GM21786 (cell line): ENCODE measurements around the gene PLOD3.
"Not testable (repeated sequence)": the region's sequence is repeated elsewhere in the genome, so short reads cannot be mapped to it uniquely, and the experiment has no call there.

ENCODE experiments used
- ATAC-seq: cut with Tn5 transposase; IDR thresholded peaks from one replicate; pipeline ENCODE4 v1.9.1; 2021; ENCODE audit not compliant: unreplicated experiment

The PLOD3 gene

DNA sequence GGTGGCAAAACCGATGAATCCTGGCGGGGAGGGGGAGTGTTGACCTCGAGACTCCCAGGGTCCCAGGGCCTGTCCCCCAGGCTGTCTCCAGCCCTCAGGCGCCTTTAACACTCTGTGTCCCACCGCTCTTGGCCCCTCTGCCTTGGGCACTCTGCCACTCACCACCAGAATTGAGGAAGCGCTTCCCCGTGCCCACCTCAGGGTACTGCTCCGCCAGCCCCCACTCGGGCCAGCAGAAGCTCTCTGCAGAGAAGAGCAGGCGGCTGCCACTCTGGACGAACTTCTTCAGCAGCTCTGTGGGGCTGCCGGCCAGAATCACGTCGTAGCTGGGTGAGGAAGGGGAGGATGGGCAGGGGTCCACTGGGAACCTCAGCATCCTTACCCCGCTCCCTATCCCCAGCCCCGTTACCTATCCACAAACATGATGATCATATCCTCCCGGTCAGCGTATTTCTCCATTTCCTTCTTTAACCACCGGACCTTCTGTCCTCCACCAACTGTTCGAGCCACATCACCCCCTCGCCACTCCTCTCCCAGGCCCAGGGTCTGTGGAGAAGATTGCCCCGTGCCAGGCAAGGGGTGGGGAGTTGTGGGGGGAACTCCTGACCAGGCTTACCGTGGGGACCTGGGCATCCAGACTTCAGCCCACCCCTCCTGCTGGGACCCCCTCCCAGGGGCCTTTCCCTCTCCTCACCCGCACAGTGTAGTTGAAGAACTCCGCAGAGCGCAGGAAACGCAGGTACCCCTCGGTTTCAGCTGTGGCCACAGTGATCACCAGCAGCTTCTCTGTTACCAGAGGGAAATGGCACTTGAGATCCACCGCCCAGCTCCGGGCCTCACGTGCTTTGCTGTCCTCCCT, 1.2 kb downstream of the PLOD3 start:
- ATAC-seq, result no peak

DNA sequence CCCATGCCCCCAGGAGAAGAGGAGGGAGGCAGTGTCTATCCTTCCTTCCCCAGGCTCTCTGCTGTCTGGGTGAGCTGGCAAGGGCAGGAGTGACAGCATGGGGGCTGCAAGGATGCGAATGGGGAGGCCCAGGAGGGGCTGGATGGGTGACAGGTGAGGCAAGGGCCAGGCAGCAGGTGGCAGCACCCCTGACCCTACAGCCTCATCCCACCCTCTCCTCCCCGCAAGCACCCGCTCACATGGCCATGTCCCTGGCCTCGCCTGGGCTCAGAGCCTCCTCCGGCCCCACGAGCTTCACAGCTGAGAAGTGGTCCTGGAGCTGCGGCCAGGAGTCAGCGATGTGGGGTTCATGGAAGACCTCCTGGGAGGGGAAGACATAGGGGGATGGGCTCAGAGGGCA, 5.4 kb downstream of the PLOD3 start:
- no peak for ATAC-seq

DNA sequence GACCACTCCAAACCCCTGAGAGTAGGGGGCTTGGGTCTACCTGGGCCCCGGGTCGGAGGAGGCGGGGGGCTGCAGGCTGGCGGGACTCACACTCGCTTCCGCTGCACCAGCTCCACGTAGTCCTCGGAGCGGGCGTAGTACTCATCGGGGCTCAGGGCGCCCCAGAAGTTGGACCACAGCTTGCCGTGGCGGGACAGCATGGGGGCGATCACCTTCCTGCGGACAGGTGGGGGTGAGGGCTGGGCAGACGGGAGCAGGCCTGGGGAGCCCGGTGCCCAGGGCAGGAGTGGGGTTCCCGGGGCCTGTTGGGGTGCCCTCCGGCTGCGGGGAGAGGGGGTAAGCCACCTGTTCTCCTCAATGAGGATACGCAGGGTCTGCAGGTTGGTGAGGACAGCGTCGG, 5.9 kb downstream of the PLOD3 start:
- no peak for ATAC-seq

DNA sequence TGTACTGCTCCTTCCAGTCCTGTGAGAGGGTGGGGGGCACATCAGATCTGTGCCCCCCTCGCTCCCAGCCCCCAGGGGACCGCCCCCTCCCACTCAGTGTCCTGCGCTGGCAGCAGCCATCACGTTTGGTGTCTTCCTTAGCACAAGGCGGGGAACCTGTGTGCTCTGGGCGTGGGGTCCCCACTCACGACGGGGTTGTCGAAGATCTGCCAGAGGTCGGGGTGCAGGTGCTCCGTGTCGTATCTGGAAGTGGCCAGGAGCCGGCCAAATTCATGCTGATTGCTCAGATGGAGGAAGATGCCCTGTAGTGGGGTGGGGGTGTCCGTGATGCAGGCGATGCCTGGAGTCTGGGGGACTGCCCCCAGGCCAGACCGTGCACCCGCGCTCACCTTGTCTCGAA, 7.2 kb downstream of the PLOD3 start:
- no peak for ATAC-seq

DNA sequence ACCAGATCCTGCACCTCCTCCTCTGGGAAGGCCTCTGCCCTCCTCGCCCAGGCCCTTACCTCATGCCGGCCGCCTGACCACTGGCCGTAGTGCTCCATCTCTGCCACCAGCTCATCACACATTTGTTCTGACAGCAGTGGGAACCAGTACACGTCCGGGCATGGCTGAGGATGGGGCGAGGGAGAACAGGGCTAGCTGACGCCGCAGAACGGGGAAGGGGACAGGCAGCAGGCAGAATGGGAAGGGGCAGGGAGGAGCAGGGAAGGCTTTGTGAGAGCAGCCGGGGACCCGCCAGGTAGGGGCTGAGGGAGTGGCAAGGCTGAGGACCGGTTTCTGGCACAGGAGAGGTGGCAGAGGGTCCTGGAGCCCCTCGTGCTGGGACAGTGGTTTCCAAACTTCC, 8.6 kb downstream of the PLOD3 start:
- no peak for ATAC-seq

DNA sequence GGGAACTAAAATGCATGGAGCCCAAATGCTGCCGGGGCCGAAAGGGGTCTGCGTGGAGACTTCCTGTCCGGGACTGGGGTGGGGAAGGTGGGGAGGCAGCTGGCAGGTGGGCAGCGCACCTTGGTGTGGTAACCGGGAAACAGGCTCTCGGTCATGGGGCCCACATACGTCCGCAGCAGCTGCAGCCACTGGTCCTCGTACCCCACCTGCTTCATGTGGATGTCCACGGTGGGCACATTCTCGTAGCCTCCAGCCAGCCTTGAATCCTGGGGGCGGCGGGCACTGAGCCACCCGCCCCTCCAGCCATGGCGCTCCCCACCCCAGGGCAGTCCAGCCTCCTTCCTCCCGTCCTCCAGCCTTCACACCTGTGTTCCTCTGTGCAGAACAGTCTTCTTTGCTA, 9.9 kb downstream of the PLOD3 start:
- ATAC-seq, result no peak

- ATAC-seq, result no peak
Observed at GRCh38 chr7:101206665-101207042, 10.7 kb downstream of the PLOD3 start.

GRCh38 chr7:101205901-101206664, 11.3 kb downstream of the PLOD3 start:
- no peak for ATAC-seq

- not testable (repeated sequence) for ATAC-seq
Observed at GRCh38 chr7:101203740-101204738, 13.3 kb downstream of the PLOD3 start.

DNA sequence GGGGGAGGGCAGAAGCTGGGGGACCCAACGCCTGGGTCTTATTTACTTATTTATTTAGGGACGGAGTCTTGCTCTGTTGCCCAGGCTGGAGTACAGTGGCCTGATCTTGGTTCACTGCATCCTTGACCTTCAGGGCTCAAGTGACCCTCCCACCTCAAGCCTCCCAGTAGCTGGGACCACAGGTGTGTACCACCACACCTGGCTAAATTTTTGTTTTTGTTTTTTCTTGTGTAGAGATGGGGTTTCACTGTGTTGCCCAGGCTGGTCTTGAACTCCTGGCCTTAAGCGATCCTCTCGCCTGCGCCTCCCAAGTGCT, 14.8 kb downstream of the PLOD3 start:
- no peak for ATAC-seq

GRCh38 chr7:101201695-101202602, 15.4 kb downstream of the PLOD3 start:
- ATAC-seq, result no peak

GRCh38 chr7:101200862-101201599, 16.4 kb downstream of the PLOD3 start, which contains the start of gene MOGAT3:
MOGAT3 (minus strand) TSS chr7:101201036; CDS start chr7:101200854, 182 bp downstream.
- no peak for ATAC-seq

DNA sequence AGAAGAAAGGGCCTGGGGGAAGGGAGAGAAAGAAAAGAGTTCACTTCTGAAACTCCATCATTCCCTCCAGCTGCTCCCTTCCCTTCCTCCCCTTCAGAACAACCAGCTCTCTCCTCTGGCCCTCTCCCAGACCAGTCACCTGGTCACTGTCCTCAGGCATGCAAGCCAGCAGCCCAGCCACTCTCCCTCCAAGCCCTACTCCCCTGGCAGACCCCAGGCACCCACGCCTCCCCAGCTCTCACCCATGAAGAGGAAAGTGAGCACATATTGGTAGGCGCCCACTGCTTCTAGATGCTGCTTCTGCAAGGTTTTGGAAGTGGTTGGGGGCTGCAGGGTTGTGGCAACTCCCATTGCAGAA, 16.9 kb downstream of the PLOD3 start:
- ATAC-seq, result no peak

DNA sequence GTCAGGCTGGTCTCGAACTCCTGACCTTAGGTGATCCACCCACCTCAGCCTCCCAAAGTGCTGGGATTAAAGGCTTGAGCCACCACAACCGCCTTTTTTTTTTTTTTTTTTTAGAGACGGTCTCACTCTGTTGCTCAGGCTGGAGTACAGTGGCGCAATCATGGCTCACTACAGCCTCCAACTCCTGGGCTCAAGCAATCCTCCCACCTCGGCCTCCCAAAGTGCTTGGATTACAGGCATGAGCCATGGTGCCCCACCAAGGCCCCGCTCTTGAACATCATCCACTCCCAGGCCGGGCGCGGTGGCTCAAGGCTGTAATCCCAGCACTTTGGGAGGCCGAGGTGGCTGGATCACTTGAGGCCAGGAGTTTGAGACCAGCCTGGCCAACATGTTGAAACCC, 17.9 kb downstream of the PLOD3 start:
- ATAC-seq, result not testable (repeated sequence)

- no peak for ATAC-seq
Observed at GRCh38 chr7:101198476-101198875, 18.9 kb downstream of the PLOD3 start.

- ATAC-seq, result no peak
Observed at GRCh38 chr7:101197991-101198390, 19.4 kb downstream of the PLOD3 start.

DNA sequence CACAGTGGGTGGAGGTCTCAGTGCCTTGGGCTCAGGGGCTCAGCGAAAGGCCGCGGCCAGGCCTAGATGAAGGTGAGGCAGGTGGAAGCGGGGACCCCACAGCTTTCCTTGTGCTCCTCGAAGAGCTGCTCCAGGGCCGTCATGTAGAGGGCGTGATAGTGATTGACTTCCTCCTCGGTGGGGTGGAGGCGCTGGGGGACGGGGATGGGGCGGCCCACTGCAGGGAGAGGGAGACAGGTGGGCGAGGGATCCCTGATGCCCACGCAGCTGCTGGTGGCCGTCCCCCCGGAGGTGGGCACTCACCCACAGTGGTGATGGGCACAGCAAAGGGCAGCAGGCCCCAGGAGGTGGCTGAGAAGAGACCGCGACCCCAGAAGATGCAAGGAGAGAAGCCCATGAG, 21.5 kb downstream of the PLOD3 start:
- no peak for ATAC-seq

DNA sequence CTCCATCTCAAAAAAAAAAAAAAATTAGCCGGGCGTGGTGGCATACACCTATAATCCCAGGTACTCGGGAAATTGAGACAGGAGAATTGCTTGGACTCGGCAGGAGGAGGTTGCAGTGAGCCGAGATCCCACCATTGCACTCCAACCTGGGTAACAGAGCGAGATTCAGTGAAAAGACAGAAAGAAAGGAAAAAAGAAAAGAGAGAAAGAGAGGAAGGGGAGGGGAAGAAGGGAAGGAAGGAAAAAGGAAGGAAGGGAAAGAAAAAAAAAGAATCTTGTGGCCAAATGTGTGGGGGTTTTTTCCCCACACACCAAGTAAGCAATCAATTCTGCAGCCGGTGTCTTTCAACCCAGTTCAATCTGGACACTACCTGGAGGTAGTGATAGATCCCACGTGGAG, 28.3 kb downstream of the PLOD3 start:
- no peak for ATAC-seq

DNA sequence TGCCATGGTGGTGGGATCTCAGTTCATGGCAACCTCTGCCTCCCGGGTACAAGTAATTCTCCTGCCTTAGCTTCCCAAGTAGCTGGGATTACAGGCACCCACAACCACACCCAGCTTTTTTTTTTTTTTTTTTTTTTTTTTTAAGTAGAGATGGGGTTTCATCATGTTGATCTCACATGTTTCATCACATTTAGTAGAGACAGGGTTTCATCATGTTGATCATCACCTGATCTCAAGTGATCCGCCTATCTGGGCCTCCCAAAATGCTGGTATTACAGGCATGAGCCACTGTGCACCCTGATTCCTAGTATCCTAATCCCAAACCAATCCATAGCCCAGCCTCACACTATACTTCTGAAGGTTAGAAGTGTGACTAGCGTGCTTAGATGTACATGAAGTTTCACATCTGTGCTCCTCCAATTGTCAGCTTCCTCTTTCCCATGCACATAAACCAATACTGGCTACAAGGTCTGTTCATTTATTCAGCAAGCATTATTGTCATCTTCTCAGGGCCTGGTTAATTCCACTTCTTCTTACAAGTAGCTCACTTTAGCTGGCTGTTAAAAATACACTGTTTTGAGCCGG, 30.4 kb downstream of the PLOD3 start:
- no peak for ATAC-seq
